Measurements from ENCODE around the gene MYO1A.
"Not testable (repeated sequence)": the region's sequence is repeated elsewhere in the genome, so short reads cannot be mapped to it uniquely, and the experiment has no call there.

MYO1A gene

GRCh38 chr12:57031138-57031725, 18.7 kb downstream of the MYO1A start:
- H3K27ac ChIP-seq: peak overlapping the region; percentile 15; the same call in 1 of the 2 replicates
- peak; percentile 22 for TF ChIP-seq CTCF (conservative IDR thresholded peaks at IDR 0.05)

- no peak overlapping the region for H3K27ac ChIP-seq
- TF ChIP-seq CTCF (conservative IDR thresholded peaks at IDR 0.05): no peak
These were observed 20.5 kb downstream of the MYO1A start for GRCh38 chr12:57029457-57029856.

GRCh38 chr12:57027805-57028153, 22.1 kb downstream of the MYO1A start:
- TF ChIP-seq CTCF (conservative IDR thresholded peaks at IDR 0.05): no peak
- no peak overlapping the region for H3K27ac ChIP-seq

GRCh38 chr12:57027011-57027804, 22.7 kb downstream of the MYO1A start:
- no peak for TF ChIP-seq CTCF (conservative IDR thresholded peaks at IDR 0.05)
- H3K27ac ChIP-seq: no peak overlapping the region

- H3K27ac ChIP-seq: no peak overlapping the region
- no peak for TF ChIP-seq CTCF (conservative IDR thresholded peaks at IDR 0.05)
These were observed 24.7 kb downstream of the MYO1A start for GRCh38 chr12:57025196-57025595.

GRCh38 chr12:57022324-57022723, 27.6 kb downstream of the MYO1A start:
- H3K27ac ChIP-seq: not testable (repeated sequence)

- H3K27ac ChIP-seq: no peak overlapping the region
- no peak for TF ChIP-seq CTCF (conservative IDR thresholded peaks at IDR 0.05)
These were observed 29.8 kb downstream of the MYO1A start for GRCh38 chr12:57019983-57020719.

Measured in VCaP (cell line).